GM10248 (cell line): ENCODE data around the gene B4GALNT3.

ENCODE experiments used
- CTCF ChIA-PET: fragments of 300-600 bp; sonication (Branson Sonifier 250); formaldehyde crosslinking; extraction: SDS; loops from one replicate; lab custom pipeline; 2021; ENCODE audit warnings: antibody characterized with exemption; lab: Yijun Ruan, JAX
- POLR2A ChIA-PET: fragments of 350-650 bp; sonication (Branson Sonifier 250); formaldehyde crosslinking; extraction: SDS; loops from one replicate; lab custom pipeline; 2020; ENCODE audit warnings: antibody characterized with exemption; lab: Yijun Ruan, JAX
- DNase-seq: peaks from one replicate; pipeline ENCODE4 v3.0.0; 2012; ENCODE audit errors: extremely low spot score
- TF ChIP-seq, protein P1 (sequence below): IDR thresholded peaks from 2 replicates; pipeline ENCODE4 v1.5.1; 2012; ENCODE audit warnings: mild to moderate bottlenecking, low read depth; ENCODE audit errors: extremely low read depth, missing control alignments, control extremely low read depth

B4GALNT3 gene

GRCh38 chr12:581321-581720 lies 121.6 kb downstream of the B4GALNT3 start:
- TF ChIP-seq, protein P1, sequence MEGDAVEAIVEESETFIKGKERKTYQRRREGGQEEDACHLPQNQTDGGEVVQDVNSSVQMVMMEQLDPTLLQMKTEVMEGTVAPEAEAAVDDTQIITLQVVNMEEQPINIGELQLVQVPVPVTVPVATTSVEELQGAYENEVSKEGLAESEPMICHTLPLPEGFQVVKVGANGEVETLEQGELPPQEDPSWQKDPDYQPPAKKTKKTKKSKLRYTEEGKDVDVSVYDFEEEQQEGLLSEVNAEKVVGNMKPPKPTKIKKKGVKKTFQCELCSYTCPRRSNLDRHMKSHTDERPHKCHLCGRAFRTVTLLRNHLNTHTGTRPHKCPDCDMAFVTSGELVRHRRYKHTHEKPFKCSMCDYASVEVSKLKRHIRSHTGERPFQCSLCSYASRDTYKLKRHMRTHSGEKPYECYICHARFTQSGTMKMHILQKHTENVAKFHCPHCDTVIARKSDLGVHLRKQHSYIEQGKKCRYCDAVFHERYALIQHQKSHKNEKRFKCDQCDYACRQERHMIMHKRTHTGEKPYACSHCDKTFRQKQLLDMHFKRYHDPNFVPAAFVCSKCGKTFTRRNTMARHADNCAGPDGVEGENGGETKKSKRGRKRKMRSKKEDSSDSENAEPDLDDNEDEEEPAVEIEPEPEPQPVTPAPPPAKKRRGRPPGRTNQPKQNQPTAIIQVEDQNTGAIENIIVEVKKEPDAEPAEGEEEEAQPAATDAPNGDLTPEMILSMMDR: no peak
- DNase-seq: no peak
- CTCF ChIA-PET: interaction anchor here (0.8 kb wide), 1 partner anchor 537 kb away, joined by 3 read pairs; no protein-coding TSS in a partner anchor
- POLR2A ChIA-PET: interaction anchor here (0.7 kb wide), 1 partner anchor 142 kb away, joined by 4 read pairs; no protein-coding TSS in a partner anchor

DNA sequence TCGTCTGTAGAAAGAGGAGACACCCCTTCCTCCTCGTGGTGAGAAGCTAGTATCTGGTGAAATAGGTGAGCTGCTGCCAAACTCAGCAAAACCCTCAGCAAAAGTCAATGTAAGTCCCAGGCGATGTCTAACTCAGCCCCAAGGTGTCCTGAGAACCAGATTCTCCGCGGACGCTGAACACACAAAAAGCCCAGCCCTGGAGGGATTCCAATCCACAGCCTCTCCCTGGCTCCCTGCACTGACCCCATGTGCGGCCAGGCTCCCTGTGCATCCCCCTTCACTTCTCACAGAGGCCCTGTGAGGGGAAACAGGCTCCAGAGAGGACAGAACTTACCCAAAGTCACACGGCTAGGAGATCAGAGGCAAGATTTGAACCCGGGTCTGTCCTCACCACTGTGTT lies 122.0 kb downstream of the B4GALNT3 start:
- TF ChIP-seq, protein P1: no peak
- CTCF ChIA-PET: no interaction called here
- DNase-seq: no peak
- POLR2A ChIA-PET: no interaction called here

- CTCF ChIA-PET: interaction anchor here (1.1 kb wide), 1 partner anchor 8 kb away, joined by 3 read pairs; no protein-coding TSS in a partner anchor
- POLR2A ChIA-PET: no interaction called here
- DNase-seq: no peak
- TF ChIP-seq, protein P1: no peak
These were observed 123.6 kb downstream of the B4GALNT3 start for GRCh38 chr12:583251-583869.

GRCh38 chr12:585062-586061 lies 125.6 kb downstream of the B4GALNT3 start:
- ChIA-PET CTCF (interaction anchor here (1.2 to 1.5 kb wide), 3 partner anchors 10 to 166 kb away, joined by 3 to 4 read pairs (median 4); no protein-coding TSS in a partner anchor), POLR2A (no interaction called here)
- DNase-seq: no peak

GRCh38 chr12:586318-587071 lies 126.8 kb downstream of the B4GALNT3 start:
- CTCF ChIA-PET: interaction anchor here (0.9 to 1.6 kb wide), 6 partner anchors 11 to 230 kb away, joined by 3 to 7 read pairs (median 4); no protein-coding TSS in a partner anchor
- DNase-seq: no peak
- TF ChIP-seq, protein P1: no peak
- POLR2A ChIA-PET: no interaction called here

More at GRCh38 chr12:585062-586061, 125.6 kb downstream of the B4GALNT3 start:
- TF ChIP-seq, protein P1: no peak
